DMS114 treated with DMSO at 0.1 percent for 48 hours (cell line): ENCODE data around the gene MTCL1.

ENCODE experiments used
- DNase-seq: peaks from one replicate; lab custom pipeline; 2025; ENCODE audit not compliant: unreplicated experiment; lab: John Stamatoyannopoulos, UW

MTCL1 gene

DNA sequence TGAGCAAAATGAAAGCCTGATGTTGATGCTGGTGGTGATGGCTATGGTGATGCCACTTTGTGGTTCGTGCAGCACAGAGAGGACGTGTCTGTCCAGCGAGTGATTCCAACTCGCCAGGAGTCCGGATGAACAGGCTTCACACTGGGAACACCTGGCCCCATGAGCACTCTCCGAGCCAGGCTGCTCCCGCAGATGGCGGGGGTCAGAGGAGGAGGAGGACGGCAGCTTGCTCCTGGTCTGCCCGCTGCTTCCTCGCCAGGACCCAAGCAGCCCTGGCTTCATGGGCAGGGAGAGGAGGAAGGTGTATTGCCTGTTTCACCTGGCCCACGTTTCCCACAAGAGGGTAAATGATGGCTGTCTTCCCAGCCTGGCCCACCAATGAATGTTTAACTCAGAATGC, 121.6 kb downstream of the MTCL1 start:
- no peak for DNase-seq

DNA sequence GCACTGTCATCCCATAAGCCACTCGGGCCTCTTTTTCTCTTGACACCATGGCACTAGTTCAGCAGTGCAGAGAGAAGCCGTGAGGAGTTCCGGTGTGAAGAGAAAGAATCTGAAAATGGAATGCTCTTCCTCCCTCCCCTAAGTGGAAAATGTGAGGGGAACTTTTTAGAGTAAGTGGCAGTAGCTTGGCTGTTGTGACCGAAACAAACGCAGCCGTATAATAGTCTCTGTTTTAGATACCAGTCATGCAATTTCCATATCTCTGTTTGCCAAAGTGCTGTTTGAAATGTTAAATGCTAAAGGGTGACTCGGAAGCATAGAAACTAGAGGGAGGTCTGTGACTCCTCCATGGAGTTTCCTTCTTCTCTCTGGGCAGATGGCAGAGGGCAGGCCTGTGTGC, 122.9 kb downstream of the MTCL1 start:
- no peak for DNase-seq

DNA sequence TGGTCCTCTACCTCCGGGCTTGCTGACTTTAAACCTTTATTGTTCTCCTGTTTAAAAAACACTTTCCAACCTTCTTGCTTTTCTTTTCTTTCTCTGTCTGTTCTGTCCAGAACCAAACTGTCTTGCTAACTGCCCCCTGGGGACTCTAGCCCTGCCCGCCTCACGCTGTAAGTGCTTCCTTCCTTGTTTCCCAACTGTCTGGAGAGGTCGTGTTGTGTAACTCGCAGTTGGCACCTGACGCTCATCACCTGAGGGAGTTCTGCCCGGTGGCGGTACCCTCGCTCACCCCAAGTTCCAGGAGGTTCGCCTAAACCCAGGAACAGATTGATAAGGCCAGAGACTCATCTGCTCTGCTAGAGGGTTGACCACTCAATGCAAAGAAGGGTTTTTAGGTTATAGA, 123.4 kb downstream of the MTCL1 start:
- DNase-seq = no peak

DNA sequence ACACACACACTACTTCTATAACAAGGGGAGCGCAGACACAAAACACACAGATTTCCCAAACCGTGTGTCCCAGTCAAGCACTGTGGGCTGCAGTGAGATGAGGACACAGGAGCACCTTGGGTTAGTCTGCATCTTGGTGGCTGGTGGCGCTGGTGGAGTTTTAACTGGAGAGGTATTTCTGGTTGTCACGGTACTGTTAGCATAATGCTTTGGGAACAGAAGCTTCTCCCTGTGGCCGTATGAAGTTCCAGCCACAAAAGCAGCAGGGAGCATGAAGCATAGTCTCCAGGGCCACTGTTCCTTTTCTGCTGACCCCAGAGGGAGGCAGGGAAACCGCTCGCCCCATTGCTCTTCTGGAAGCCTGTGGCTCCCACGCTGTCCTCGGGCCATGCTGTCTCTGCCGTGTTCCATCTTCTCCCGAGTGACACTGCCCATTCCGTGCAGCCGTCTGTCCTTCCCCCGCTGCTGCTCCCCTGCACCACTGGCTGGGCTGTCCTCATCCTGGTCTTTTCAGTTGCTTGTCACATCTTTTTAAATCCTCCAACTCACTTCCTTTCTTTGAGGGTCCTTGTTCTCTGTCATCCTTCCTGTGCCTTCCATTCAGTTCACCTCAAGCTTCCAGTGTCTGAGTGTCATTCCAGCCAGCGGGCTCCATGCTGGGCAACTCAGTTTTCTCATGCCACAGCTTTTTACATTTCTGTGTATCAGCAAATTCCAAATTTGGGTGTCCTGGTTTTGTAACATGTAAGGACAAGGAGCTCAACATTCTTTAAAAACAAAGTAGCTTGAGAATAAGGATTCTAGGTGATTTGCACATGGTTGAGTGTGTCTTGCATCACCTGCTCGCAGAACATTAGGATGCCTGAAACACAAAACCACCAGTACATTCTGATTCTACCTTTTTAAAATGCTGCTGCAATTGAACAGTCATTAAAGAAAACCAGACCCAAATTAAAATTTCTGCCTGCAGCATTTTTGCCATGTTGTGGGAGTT, 125.0 kb downstream of the MTCL1 start:
- no peak for DNase-seq

DNA sequence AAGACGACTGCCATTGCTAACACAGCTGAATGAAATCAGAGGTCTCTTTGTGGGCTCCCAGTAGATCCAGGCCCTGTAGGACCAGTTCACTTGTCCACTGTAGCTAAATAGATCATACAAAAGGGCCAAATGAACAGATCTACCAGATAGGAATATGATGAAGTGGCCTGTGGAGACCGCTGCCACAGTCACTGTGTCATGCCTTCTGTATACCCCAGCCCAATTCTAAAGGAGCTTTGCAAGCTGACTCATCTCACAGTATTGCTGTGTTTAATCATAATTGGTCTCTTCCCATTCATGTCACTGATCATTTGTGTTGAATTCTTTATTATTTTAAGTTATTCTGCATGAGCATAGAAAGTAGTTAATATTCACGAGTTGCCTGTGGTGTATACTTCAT, 125.8 kb downstream of the MTCL1 start:
- DNase-seq = no peak

DNA sequence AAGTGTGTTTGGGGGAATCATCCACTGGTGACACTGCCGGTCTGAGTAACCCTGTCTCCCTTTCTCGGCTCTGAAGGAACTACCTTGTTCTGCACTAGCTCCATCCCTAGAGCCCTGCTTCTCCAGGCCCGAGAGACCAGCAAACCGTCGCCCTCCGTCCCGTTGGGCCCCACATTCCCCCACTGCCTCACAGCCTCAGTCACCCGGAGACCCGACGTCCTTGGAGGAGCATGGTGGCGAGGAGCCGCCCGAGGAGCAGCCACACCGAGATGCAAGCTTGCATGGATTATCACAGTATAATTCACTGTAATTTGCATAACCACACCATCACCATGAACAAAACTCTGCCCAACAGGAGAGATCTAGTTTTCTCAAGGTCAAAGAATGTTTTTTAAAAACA, 126.2 kb downstream of the MTCL1 start:
- no peak for DNase-seq

DNA sequence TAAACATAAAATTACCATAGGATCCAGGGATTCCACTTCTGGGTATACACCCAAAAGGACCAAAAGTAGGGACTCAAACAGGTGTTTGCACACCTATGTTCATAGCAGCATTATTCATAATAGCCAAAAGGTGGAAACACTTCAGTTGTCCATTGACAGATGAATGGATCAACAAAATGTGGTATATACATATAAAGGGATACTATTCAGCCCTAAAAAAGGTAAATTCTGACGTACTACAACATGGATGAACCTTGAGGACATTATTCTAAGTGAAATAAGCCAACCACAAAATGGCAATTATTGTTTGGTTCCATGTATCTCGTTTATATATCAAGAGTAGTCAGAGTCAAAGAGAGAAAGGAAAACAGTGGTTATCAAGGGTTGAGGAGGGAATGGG, 128.1 kb downstream of the MTCL1 start:
- DNase-seq = no peak

DNA sequence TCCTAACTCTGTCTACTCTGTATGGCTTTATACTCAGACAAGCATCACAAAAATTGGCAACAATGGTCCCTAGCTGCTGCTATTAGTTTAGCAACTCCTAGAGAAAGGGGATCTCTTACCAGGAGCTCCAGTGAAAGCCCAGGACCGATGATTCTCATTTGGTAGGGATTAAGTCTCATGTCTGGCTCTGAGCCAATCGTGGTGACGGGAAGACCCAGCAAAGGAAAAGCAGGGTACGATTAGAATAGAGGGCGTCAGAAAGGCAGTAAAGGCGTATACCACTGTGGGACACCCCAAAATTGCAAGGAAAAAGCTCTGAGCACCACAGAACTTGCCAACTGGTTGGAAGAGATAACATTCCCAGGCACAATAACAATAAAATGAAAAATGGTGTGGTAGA, 129.5 kb downstream of the MTCL1 start:
- no peak for DNase-seq

DNA sequence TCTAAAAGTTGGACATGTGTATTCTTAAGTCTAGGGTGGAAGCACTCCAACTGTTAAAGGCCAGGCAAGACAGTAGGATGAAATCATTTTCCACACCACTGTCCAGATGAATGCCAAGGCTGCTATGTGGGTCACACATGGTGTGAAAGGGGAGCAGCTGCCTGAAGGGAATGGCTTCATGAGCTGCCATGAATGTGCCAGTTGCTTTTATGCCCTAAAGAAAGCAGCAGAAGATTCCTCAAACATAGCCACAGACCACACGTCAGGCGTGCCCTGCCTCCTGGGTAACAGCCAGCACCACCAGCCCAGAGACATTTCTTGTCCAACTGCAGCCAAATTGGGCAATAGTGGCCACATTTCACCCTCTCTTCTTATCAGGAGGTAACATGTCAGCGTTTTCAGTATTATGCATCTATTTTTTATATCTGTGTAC, 130.2 kb downstream of the MTCL1 start:
- no peak for DNase-seq

DNA sequence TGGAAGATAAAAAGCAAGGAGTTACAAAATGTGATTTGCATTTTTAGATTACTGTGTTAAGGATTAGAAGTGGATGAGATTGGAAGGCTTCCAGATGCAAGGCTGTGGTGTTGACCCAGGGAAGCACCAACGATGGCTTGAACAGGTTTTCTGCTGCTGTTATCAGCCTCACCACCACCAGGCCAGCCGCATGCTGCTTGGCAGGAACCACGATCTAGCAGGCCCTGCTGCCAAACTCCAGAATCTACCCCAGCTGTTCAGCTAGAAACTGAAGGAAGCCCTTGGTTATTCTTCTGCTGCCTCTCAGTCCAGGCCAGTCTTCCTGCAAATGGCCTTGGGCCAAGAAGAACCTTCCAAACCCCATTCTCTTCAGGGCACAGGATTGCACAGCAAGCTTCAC, 133.9 kb downstream of the MTCL1 start:
- no peak for DNase-seq

DNA sequence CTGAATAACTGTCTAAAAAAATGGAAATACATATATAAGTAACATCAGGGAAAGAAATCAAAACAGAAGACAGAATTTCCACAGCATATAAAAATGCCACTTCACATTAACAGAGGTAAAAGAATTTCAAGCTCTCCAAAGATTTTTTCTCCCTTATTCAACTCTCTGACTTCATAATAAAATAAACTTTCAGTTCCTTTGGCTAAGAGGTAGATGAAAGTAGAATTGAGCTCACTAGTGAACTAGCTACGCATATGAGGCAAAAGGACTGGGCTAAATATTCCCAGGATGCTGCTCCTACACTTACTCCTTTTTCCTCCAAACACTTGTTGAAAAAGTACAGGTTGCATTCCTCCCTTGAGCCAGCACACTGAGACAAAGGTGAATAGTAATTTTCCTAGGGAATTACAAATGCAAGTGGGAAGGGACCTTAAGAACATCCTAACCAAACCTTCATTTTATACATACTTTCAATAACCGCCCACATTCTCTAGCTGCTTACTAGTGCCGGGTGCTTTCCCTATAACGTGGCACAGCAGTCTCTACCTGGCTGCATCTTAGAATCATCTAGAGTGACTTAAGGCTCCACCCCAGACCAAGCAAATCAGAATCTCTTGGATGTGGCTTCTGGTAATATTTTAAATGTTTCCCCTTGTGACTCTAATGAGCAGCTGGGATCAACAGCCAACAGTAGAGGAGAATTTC, 136.6 kb downstream of the MTCL1 start:
- DNase-seq = no peak

DNA sequence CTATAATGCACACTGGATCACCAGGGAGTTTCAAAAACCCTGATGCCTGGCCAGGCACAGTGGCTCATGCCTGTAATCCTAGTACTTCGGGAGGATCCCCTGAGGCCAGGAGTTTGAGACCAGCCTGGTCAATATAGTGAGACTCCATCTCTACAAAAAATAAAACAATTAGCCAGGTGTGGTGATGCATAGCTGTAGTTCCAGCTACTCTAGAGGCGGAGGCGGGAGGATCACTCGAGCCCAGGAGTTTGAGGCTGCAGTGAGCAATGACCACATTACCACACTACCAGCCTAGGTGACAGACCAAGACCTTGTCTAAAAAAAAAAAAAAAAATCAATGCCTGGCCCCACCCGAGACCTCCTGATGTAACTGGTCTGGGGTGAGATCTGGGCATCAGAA, 137.2 kb downstream of the MTCL1 start:
- no peak for DNase-seq

DNA sequence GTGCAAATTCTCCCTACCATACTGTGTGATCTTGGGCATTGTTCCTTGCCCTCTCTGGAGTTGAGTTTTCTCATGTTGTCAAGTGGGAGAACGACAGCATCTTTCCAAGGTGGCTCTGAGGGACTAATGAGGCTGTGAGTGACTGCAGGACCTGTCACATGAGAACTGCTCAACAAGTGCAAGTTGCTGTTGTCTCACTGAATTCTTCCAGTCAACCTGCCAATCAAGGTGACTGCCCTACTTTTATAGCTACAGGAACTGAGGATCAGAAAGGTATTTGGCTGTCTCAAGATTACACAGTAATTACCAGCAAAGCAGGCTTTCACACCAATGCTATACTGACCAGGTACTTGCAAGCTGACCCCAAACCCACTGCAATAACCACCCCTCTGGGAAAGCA, 137.6 kb downstream of the MTCL1 start:
- DNase-seq = no peak

DNA sequence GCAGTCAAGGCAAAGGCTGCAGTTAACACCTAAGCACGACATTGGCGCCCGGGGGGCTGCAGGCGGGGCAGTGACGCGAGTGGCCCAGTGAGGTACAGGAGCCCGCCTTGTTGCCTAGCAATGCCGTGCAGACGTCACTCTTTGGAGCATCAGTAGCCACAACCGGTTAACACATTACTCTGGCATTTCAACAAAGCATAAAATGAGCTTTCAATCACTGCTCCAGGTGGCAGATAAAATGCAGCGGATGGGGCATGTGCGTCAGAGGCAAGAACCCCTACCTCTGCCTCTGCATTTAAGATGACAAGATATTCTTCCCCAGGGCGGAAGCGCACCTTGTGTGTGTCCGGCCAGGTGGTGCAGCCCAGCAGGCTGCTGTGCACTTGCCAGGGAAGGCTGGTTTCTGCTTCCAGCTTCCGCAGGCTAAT, 139.4 kb downstream of the MTCL1 start:
- no peak for DNase-seq

DNA sequence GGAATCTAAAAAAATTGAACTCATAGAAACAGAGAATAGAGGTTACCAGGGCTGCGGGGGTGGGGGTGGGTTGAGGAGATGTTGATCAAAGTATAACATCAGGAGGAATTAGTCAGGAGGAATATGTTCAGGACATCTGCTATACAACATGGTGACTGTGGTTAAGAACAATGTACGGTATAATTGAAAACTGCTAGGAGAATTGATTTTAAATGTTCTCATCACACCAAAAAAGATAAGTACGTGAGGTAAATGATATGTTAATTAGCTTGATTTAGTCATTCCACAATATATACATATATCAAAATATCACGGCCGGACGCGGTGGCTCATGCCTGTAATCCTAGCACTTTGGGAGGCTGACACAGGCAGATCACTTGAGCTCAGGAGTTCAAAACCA, 140.2 kb downstream of the MTCL1 start:
- DNase-seq = no peak

DNA sequence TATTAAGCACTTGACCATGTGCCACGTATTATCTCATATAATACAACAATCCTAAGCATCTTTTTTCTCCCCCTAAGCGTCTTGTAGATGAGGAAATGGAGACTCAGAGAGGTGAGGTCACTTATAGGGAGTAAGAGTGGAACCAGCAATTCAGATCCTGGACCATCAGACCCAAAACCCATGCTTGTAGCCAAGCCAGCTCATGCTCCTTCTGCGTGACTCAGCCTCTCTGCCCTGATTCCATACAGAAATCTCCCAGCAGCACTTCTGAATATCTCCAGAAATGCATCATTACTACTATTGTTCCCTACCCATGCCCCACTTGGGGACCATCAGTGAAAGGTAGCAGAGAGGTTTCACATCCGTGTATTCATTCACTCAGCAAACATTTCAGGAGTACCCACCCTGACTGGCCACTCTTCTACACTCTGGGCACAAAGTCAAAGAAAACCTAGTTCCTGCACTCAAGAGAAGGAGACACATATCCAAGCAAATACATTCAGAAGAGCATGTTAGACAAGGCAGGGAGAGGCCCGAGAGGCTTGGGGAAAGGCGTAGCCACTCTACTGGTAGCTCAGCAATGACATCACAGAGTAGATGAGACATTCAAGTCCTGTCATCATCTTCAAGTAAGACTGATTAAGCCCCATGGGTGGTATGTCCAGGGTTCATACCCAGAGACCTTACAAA, 141.9 kb downstream of the MTCL1 start:
- DNase-seq = no peak

DNA sequence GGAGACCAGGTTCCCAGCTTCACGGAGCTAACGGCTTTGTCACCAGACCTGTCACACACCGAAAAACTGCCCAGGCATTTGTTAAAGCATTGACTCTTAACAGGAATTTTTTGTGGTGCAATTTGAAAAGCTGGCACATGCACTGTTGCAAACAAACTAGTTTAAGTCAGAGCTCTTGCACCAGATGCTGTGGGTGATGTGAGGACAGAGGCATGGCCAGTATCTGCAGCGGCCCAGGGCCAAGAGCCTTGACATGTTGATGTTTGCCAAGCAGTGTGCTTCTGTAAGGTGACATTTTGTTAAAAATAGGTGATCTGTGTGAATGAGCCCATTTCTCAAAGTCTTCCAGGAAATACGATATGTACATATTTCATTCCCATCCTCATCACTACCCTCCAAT, 142.5 kb downstream of the MTCL1 start:
- no peak for DNase-seq

DNA sequence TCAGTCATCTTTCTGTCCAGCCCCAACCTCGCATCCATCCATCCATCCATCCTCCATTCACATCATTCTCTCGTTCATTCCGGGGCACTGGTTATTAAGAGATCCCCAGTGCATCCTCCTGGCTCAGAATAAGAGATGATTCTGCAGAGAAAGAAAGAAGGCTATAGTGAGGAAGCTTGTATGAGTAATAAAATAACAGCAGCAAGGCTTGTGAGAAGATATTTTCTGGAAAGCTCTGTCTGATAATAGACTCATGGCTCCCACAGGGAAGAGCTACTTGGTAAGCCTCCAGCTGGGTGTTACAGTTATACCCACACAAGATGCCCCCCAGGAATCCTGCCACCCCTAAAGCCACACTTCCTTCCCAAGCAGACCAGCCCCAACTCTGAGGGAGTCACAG, 143.2 kb downstream of the MTCL1 start:
- DNase-seq = no peak

DNA sequence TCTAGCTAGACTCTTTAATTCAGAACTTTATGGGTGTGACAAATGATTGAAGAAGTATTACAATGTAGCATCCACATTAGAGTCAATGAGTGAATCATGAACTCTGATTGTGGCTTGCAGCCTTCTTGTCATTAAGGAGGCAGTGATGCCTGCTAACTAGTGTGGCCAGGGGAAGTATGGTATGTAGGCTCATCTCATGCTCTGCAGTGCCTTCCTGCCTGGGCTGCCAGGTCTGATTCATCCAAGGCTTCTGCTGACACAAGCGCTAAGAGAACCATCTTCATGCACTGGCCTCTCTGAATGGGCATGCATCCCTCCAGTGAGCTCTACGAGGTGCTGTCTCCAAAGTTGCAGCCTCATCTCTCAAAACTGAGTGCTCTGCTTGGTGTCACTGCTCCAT, 144.3 kb downstream of the MTCL1 start:
- DNase-seq = no peak

DNA sequence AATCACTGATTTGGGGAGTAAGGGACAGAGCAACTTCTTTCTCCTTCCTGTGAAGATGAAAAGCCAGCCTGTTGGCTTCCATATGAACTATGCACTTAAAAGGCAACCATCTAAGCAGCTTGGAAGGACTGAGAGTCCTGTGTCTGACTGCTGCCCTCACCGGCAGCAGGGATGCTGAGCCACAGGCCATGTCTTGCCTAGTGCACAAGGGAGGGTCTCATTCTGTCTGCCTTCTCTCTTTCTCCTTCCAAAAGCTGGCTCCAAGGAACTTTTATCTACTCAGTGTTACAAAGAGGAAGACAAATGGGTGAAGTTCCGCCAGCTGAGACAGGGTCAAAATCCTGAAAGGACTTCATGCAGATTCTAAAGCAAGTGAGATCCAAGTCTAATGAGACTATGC, 146.3 kb downstream of the MTCL1 start:
- DNase-seq = no peak

DNA sequence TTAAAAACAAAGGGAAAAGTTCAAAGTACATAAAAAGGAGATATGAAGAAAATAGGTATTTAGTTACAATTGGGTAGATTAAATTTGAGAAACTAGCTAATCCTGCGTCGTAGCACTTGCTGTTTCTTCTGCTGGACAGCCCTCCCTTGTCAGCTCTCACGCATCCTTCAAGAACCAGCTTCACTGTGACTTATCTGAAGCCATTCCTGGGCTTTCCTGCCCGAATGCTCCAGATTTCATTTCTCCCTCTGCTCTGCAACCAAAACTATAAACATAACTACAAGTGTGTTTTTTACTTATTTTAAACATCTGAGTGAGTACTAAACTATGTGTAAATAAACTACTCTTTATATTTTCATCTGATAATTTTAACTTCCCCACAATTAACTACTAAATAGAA, 149.2 kb downstream of the MTCL1 start:
- DNase-seq = no peak

DNA sequence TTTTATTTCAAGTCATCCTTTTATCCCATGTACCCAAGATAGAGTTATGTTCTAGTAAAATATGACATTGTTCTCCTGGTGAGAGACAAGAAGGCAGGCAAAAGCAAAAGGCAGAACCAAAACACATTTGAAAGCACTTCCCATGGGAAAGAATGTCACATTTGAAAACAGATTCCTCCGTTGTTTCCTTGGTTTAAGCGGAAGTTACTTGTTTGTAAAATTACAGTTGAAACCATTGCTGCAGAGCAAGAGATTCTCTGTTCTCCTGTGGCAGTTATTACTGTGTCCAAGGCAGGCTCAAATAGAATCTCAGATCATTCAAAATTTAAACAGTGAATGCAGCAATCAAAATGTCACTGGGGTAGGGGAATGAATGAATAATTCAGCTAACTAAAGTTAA, 149.6 kb downstream of the MTCL1 start:
- DNase-seq = no peak
